DND-41 (cell line): ENCODE measurements around the gene CFAP157.

Experiments
- CTCF ChIP-seq: IDR thresholded peaks from 2 replicates; pipeline ENCODE4 v1.5.1; 2012; ENCODE audit warnings: borderline replicate concordance, low read length, moderate library complexity, mild to moderate bottlenecking; ENCODE audit not compliant: poor library complexity, severe bottlenecking; ENCODE audit errors: extremely low read depth
- EZH2 ChIP-seq: IDR thresholded peaks from 3 replicates; pipeline ENCODE4 v1.6.1; 2012; ENCODE audit warnings: borderline replicate concordance, low read depth, mild to moderate bottlenecking, moderate library complexity, low read length, inconsistent platforms; ENCODE audit not compliant: severe bottlenecking

- TF ChIP-seq EZH2 = no peak
- TF ChIP-seq CTCF = no peak
These were observed 978 bp downstream of the CFAP157 start for GRCh38 chr9:127707766-127708165.
